SK-N-MC (cell line): Measurements from ENCODE around the gene TRIM47.

Source experiments
- EZH2 ChIP-seq: fragments of 200-600 bp; sonication (generic); IDR thresholded peaks from one replicate; pipeline ENCODE4 v1.6.1; 2017; ENCODE audit warnings: antibody characterized with exemption
- FOXP2 ChIP-seq: optimal IDR thresholded peaks from 2 replicates; pipeline ENCODE3; 2011; ENCODE audit warnings: mild to moderate bottlenecking, moderate library complexity; ENCODE audit not compliant: insufficient read depth; ENCODE audit errors: extremely low read length, control extremely low read depth
- POLR2AphosphoS5 ChIP-seq: IDR thresholded peaks from 2 replicates; pipeline ENCODE4 v1.6.1; 2012; ENCODE audit warnings: mild to moderate bottlenecking, low read depth, low read length, borderline replicate concordance

DNA sequence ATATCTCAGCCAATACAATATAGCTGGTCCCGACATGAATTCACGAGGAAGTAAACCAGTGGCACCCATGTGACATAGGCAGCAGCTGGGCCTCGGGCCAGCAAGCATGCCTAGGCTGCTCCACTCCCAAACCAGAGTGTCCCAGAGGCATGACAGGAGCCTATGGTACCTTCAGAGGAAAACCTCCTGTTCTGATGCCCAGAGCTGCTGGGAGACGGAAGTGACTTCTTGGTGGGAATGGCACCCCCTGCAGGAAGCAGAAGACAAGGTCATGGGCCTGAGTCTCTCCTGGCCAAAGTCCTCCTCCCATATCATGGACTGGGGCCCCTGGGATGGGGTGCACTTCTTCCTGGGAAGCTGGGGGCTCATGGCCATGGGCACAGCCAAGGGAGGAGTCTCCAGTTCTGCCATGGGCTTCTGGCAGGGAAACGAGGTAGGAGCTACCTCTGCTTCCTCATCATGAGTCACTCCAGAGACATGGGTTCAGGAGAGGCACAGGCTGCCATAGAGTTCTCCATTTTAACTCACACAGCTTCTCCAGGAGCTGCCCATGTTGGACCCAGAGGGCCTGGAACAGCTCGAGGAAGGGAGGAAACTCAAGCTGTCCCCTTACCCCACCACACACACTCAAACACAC is 49.0 kb upstream of the TRIM47 start:
- TF ChIP-seq EZH2: no peak
- no peak for TF ChIP-seq POLR2AphosphoS5
- no peak for TF ChIP-seq FOXP2
